Endothelial cell of umbilical vein (primary cell): ENCODE results near the gene SMAD2.

Experiments used
- CTCF ChIP-seq, 2 donors: IDR thresholded peaks; 1 replicate in 1 of 2; 2 replicates in 1 of 2; pipeline ENCODE4 v1.5.1; 2011; ENCODE audit warnings: low read length in 2 of 2, mild to moderate bottlenecking in 2 of 2, moderate library complexity in 2 of 2, control low read depth in 1 of 2, inconsistent platforms in 1 of 2, low read depth in 1 of 2; ENCODE audit not compliant: insufficient read depth in 1 of 2; ENCODE audit errors: extremely low read depth in 1 of 2
- EZH2 ChIP-seq: IDR thresholded peaks from 2 replicates; pipeline ENCODE4 v1.6.1; 2012; ENCODE audit warnings: borderline replicate concordance, low read depth, mild to moderate bottlenecking, moderate library complexity, low read length, inconsistent platforms; ENCODE audit not compliant: severe bottlenecking
- MAX ChIP-seq: IDR thresholded peaks from 2 replicates; pipeline ENCODE4 v1.6.1; 2011; ENCODE audit not compliant: insufficient read depth, insufficient read length
- POLR2A ChIP-seq: IDR thresholded peaks from 2 replicates; pipeline ENCODE4 v1.6.1; 2012; ENCODE audit warnings: low read depth, mild to moderate bottlenecking, control low read depth, low read length

- no peak for TF ChIP-seq POLR2A
- no peak for TF ChIP-seq CTCF (IDR thresholded peaks at IDR 0.05; ENCODE audit: extremely low read depth in 1 of 2, insufficient read depth in 1 of 2, low read depth in 1 of 2, low read length in 2 of 2)
- TF ChIP-seq MAX, result no peak
- TF ChIP-seq EZH2, result no peak
These were observed 2.1 kb upstream of the SMAD2 start for GRCh38 chr18:47932603-47933002.
